Activated T-helper 17 cell treated with anti-CD3 and anti-CD28 coated beads, Interleukin-2, amount 50 U/mL, for 72 hours (primary cell): ENCODE data around the gene OR10AD1. TPM values are rescaled to one million over a fixed set of nuclear protein-coding genes. Genes with fewer than 3 reads are reported as not detected.
"Not testable (repeated sequence)": the region's sequence is repeated elsewhere in the genome, so short reads cannot be mapped to it uniquely, and the experiment has no call there.

Experiments
- ATAC-seq: fragments of 150-1000 bp; cut with Tn5 transposase; replicated peaks from 2 replicates; pipeline ENCODE4 v1.10.0; 2021; ENCODE audit warnings: mild to moderate bottlenecking, moderate library complexity
- H3K27ac Mint-ChIP-seq: one replicate; pipeline ENCODE4 v1.8.0; 2022; ENCODE audit warnings: mixed read lengths
- H3K27me3 Mint-ChIP-seq: one replicate; pipeline ENCODE4 v1.8.0; 2022; ENCODE audit warnings: mixed read lengths
- H3K36me3 Mint-ChIP-seq: one replicate; pipeline ENCODE4 v1.8.0; 2022; ENCODE audit warnings: low read depth, mild to moderate bottlenecking, mixed read lengths
- H3K4me1 Mint-ChIP-seq: one replicate; pipeline ENCODE4 v1.8.0; 2022; ENCODE audit warnings: mixed read lengths
- H3K4me3 Mint-ChIP-seq: one replicate; pipeline ENCODE4 v1.8.0; 2022; ENCODE audit warnings: mild to moderate bottlenecking, mixed read lengths
- H3K9me3 Mint-ChIP-seq: one replicate; pipeline ENCODE4 v1.8.0; 2022; ENCODE audit warnings: mixed read lengths
- total RNA-seq, 2 donors: library from RNA; stranded (reverse); gene quantifications; one replicate each; pipeline ENCODE4 v1.2.3, GENCODE V29; 2022

OR10AD1 gene
- total RNA-seq: not detected

GRCh38 chr12:48203192-48203591, at the start of gene OR10AD1:
TSS of gene OR10AD1 (minus strand) at chr12:48203292. CDS start at chr12:48203292, 0 bp downstream.
- Mint-ChIP-seq H3K9me3 (peaks cover 26% of the 10 kb centered on the region), H3K4me3 (no peak within 1 kb of the TSS), H3K27me3 (no peaks in the 10 kb centered on the region), H3K27ac (no peak within 1 kb of the TSS), H3K36me3 (peaks cover 5% of the 10 kb centered on the region), H3K4me1 (peaks cover 26% of the 10 kb centered on the region)
- ATAC-seq: no peak

GRCh38 chr12:48247181-48247966, 44.3 kb upstream of the OR10AD1 start:
- Mint-ChIP-seq H3K27me3 (peaks cover 22% of the 10 kb centered on the region), H3K9me3 (no peaks in the 10 kb centered on the region), H3K36me3 (no peaks in the 10 kb centered on the region)

DNA sequence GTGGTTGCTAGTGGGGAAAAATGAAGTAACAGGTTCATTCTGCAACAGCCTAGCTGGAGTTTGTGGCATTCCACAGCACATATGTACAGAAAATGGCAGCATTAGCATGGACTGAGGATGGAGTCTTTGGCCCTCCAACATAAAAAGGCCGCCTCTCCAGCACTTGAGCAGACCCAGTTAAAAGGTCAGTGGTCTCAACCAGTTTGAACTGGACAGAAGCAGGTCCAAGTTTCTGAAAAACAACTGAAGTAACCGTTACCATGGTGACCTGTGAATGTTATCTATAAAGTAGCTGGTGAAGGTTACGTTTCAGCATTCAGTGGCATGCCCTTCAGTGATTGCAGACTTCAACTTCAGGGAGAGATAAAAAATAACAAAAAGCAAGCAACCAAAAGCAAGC, 34.1 kb upstream of the OR10AD1 start:
- Mint-ChIP-seq H3K4me1 (no peaks in the 10 kb centered on the region), H3K27ac (no peak overlapping the region)

More at GRCh38 chr12:48247181-48247966, 44.3 kb upstream of the OR10AD1 start:
- Mint-ChIP-seq H3K4me1 (no peaks in the 10 kb centered on the region), H3K4me3 (no peak overlapping the region), H3K27ac (no peak overlapping the region)
- ATAC-seq: no peak

GRCh38 chr12:48235796-48236333, 32.8 kb upstream of the OR10AD1 start:
- Mint-ChIP-seq H3K4me3 (no peak overlapping the region), H3K27me3 (peaks cover 3% of the 10 kb centered on the region), H3K9me3 (no peaks in the 10 kb centered on the region), H3K27ac (no peak overlapping the region), H3K36me3 (no peaks in the 10 kb centered on the region), H3K4me1 (no peaks in the 10 kb centered on the region)
- no peak for ATAC-seq

More for the DNA sequence above, 34.1 kb upstream of the OR10AD1 start:
- ATAC-seq: no peak
- Mint-ChIP-seq H3K36me3 (no peaks in the 10 kb centered on the region), H3K9me3 (no peaks in the 10 kb centered on the region), H3K4me3 (no peak overlapping the region), H3K27me3 (peaks cover 3% of the 10 kb centered on the region)

DNA sequence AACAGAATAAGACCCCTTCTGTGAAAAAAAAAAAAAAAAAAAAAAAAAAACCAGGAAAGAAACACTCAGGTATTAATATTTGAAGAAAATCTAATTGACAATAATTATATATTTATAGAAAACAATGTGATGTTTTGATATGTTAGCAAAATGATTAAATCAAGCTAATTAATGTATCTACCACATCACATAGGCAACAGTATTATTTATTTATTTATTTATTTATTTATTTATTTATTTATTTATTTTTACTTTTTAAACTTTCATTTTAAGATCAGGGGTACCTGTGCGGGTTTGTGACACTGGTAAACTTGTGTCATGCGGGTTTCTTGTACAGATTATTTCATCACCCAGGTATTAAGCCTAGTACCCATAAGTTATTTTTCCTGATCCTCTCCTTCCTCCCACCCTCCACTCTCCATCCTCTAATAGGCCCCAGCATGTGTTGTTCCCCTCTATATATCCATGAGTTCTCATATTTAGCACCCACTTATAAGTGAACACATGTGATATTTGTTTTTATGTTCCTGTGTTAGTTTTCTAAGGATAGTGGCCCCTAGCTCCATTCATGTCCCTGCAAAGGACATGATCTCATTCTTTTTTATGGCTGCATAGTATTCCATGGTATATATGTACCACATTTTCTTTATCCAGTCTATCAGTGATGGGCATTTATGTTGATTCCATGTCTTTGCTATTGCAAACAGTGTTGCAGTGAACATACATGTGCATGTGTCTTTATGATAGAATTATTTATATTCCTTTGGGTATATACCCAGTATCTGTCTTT, 28.3 kb upstream of the OR10AD1 start:
- not testable (repeated sequence) for ATAC-seq, H3K4me3 Mint-ChIP-seq, H3K27ac Mint-ChIP-seq, H3K4me1 Mint-ChIP-seq, H3K36me3 Mint-ChIP-seq, H3K9me3 Mint-ChIP-seq
- H3K27me3 Mint-ChIP-seq: peaks cover 13% of the 10 kb centered on the region

GRCh38 chr12:48224533-48224932, 21.4 kb upstream of the OR10AD1 start:
- not testable (repeated sequence) for ATAC-seq, H3K4me3 Mint-ChIP-seq

GRCh38 chr12:48221645-48222044, 18.6 kb upstream of the OR10AD1 start:
- no peak for ATAC-seq
- Mint-ChIP-seq H3K9me3 (no peaks in the 10 kb centered on the region), H3K36me3 (no peaks in the 10 kb centered on the region), H3K4me3 (no peak overlapping the region), H3K4me1 (no peaks in the 10 kb centered on the region), H3K27ac (no peak overlapping the region), H3K27me3 (peaks cover 21% of the 10 kb centered on the region)

More at GRCh38 chr12:48224533-48224932, 21.4 kb upstream of the OR10AD1 start:
- not testable (repeated sequence) for H3K27ac Mint-ChIP-seq, H3K9me3 Mint-ChIP-seq, H3K36me3 Mint-ChIP-seq, H3K4me1 Mint-ChIP-seq
- peaks cover 31% of the 10 kb centered on the region for H3K27me3 Mint-ChIP-seq

DNA sequence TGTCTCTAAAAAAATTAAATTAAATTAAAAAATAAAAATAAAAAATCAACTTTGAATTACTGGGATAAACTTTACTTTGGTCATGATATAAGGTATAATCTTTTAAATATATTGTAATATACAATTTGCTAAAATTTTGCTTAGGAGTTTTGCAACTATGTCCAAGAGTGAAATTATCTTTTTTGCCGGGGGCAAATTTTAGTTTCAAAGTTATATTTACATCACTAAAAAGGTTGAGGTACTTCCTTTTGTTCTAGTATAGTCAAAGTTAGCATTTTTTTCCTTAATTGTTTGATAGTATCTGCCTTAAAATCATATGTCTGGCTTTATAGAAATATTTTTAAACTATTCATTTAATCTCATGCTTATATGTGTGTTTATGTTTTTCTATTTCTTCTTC, 17.6 kb upstream of the OR10AD1 start:
- H3K36me3 Mint-ChIP-seq: no peaks in the 10 kb centered on the region
- no peak for ATAC-seq
- H3K27me3 Mint-ChIP-seq: peaks cover 15% of the 10 kb centered on the region
- H3K27ac Mint-ChIP-seq: no peak overlapping the region
- no peaks in the 10 kb centered on the region for H3K4me1 Mint-ChIP-seq
- H3K9me3 Mint-ChIP-seq: no peaks in the 10 kb centered on the region
- no peak overlapping the region for H3K4me3 Mint-ChIP-seq

DNA sequence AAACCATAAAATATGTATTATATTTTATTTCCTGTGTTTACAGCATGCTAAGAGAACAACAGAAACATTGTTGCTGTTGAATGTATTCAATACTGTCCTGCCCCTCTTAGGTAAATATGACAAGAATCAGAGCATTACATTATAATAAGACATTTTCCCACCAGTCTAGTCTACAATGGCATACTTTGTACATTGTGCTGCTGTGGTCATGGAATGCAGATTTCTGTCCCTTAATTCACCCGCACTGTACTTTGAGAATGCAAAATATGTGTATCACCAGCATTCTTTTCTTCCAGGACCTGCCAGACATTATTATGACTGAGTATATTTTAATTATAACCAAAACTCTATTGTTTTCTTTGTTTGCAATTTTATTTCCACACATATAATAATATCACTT, 16.5 kb upstream of the OR10AD1 start:
- no peaks in the 10 kb centered on the region for H3K9me3 Mint-ChIP-seq
- no peak for ATAC-seq

GRCh38 chr12:48216785-48217184, 13.7 kb upstream of the OR10AD1 start:
- no peak for ATAC-seq
- H3K27ac Mint-ChIP-seq: no peak overlapping the region
- H3K4me3 Mint-ChIP-seq: no peak overlapping the region
- peaks cover 8% of the 10 kb centered on the region for H3K4me1 Mint-ChIP-seq
- peaks cover 6% of the 10 kb centered on the region for H3K27me3 Mint-ChIP-seq
- no peaks in the 10 kb centered on the region for H3K36me3 Mint-ChIP-seq
- H3K9me3 Mint-ChIP-seq: no peaks in the 10 kb centered on the region

More for the DNA sequence above, 16.5 kb upstream of the OR10AD1 start:
- no peak overlapping the region for H3K4me3 Mint-ChIP-seq
- H3K36me3 Mint-ChIP-seq: no peaks in the 10 kb centered on the region
- H3K27ac Mint-ChIP-seq: no peak overlapping the region
- peaks cover 13% of the 10 kb centered on the region for H3K27me3 Mint-ChIP-seq
- H3K4me1 Mint-ChIP-seq: no peaks in the 10 kb centered on the region

GRCh38 chr12:48209495-48209894, 6.4 kb upstream of the OR10AD1 start:
- not testable (repeated sequence) for ATAC-seq, H3K27ac Mint-ChIP-seq, H3K4me3 Mint-ChIP-seq, H3K36me3 Mint-ChIP-seq, H3K27me3 Mint-ChIP-seq
- peaks cover 12% of the 10 kb centered on the region for H3K9me3 Mint-ChIP-seq
- peaks cover 11% of the 10 kb centered on the region for H3K4me1 Mint-ChIP-seq

GRCh38 chr12:48202766-48203165, 326 bp downstream of the OR10AD1 start:
- peaks cover 5% of the 10 kb centered on the region for H3K36me3 Mint-ChIP-seq
- H3K4me3 Mint-ChIP-seq: no peak overlapping the region
- H3K27me3 Mint-ChIP-seq: no peaks in the 10 kb centered on the region
- H3K4me1 Mint-ChIP-seq: peaks cover 26% of the 10 kb centered on the region
- H3K27ac Mint-ChIP-seq: no peak overlapping the region
- ATAC-seq: no peak
- peaks cover 26% of the 10 kb centered on the region for H3K9me3 Mint-ChIP-seq

DNA sequence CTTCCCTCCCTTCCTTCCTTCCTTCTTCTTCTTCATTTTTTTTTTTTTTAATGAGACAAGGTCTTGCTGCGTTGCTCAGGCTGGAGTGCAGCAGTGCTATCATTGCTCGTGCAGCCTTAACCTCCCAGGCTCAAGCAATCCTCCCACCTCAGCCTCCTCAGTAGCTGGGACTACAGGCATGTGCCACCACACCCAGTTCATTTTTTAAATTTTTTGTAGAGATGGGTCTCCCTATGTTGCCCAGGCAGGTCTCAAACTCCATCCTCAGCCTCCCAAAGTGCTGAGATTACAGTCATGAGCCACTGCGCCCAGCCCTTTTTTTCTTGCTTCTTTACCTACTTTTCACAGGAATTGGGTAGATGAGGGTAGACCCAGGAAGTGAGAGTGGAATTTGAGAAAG, 1.6 kb downstream of the OR10AD1 start:
- ATAC-seq: no peak
- peaks cover 26% of the 10 kb centered on the region for H3K4me1 Mint-ChIP-seq
- no peaks in the 10 kb centered on the region for H3K27me3 Mint-ChIP-seq
- H3K27ac Mint-ChIP-seq: no peak overlapping the region
- H3K9me3 Mint-ChIP-seq: peaks cover 20% of the 10 kb centered on the region
- H3K36me3 Mint-ChIP-seq: peaks cover 5% of the 10 kb centered on the region
- H3K4me3 Mint-ChIP-seq: no peak overlapping the region

GRCh38 chr12:48201091-48201490, 2.0 kb downstream of the OR10AD1 start:
- no peak for ATAC-seq
- peaks cover 5% of the 10 kb centered on the region for H3K36me3 Mint-ChIP-seq
- no peaks in the 10 kb centered on the region for H3K27me3 Mint-ChIP-seq
- peak overlapping the region; percentile 81 for H3K4me3 Mint-ChIP-seq
- H3K4me1 Mint-ChIP-seq: peaks cover 26% of the 10 kb centered on the region
- peak overlapping the region; percentile 98 for H3K27ac Mint-ChIP-seq
- peaks cover 18% of the 10 kb centered on the region for H3K9me3 Mint-ChIP-seq
